K562 (cell line): ENCODE results near the gene PRPSAP1. TPM values are rescaled to one million over a fixed set of nuclear protein-coding genes. Genes with fewer than 3 reads are reported as not detected.

Experiments used
- ATAC-seq: fragments of 200-7000 bp; cut with Tn5 transposase; 3 replicates; pipeline ENCODE4 v1.9.1; 2020; ENCODE audit warnings: moderate library complexity
- BruUV-seq: library from RNA; stranded (reverse); fragments of 400-500 nt; replicated peaks from 2 replicates; lab custom pipeline; 2021; lab: Mats Ljungman, UMichigan
- CTCF ChIA-PET: fragments of 300-600 bp; formaldehyde crosslinking; extraction: SDS; loops from one replicate; lab custom pipeline; 2021; ENCODE audit warnings: low intra/inter-chr PET ratio; lab: Yijun Ruan, JAX
- POLR2A ChIA-PET: fragments of 300-600, 350-650 bp; sonication (Branson Sonifier 250); formaldehyde crosslinking; extraction: SDS; loops from one replicate; lab custom pipeline; 2021; ENCODE audit warnings: antibody characterized with exemption, inconsistent platforms; lab: Yijun Ruan, JAX
- DNase-seq, 4 experiments: peaks; one replicate each; pipeline versions ENCODE4 v3.0.0 to v3.0.0-alpha.2; 2011 to 2018; ENCODE audit warnings: low spot score in 3 of 4, mixed read lengths in 3 of 4; ENCODE audit errors: extremely low read depth in 1 of 4
- FAIRE-seq: peaks from 2 replicates; lab custom pipeline; 2011; peaks lifted over from hg19 to GRCh38; lab: Jason Lieb, UNC
- H2AFZ ChIP-seq: 2 replicates; pipeline ENCODE4 v1.6.0; 2011; ENCODE audit warnings: low read depth, low read length, control low read depth, inconsistent platforms
- H3K27ac ChIP-seq: fragments of 200-600 bp; 3 replicates; pipeline ENCODE4 v1.8.0; 2011; ENCODE audit warnings: low read depth, mild to moderate bottlenecking, control low read depth, inconsistent platforms, low read length, moderate library complexity, mixed read lengths; ENCODE audit errors: extremely low read depth
- H3K27me3 ChIP-seq, 2 experiments: fragments of 300-600 bp in 1 of 2; 2 replicates in 1 of 2; 3 replicates in 1 of 2; pipeline versions ENCODE4 v1.6.0 to v1.8.0; 2011; ENCODE audit warnings: inconsistent platforms in 2 of 2, low read length in 2 of 2, mild to moderate bottlenecking in 1 of 2, mixed read lengths in 1 of 2, moderate library complexity in 1 of 2; ENCODE audit not compliant: control insufficient read depth in 2 of 2, insufficient read depth in 2 of 2
- H3K36me3 ChIP-seq: fragments of 300-600 bp; 3 replicates; pipeline ENCODE4 v1.8.0; 2011; ENCODE audit warnings: mild to moderate bottlenecking, low read length, inconsistent platforms; ENCODE audit not compliant: control insufficient read depth, insufficient read depth
- H3K4me1 ChIP-seq, 2 experiments: fragments of 200-600 bp in 1 of 2; replicated peaks in 1 of 2; 2 replicates in 1 of 2; 3 replicates in 1 of 2; pipeline versions ENCODE4 v1.5.1 to v1.8.0; 2011; ENCODE audit warnings: inconsistent platforms in 2 of 2, low read length in 2 of 2, mild to moderate bottlenecking in 1 of 2, mixed read lengths in 1 of 2, moderate library complexity in 1 of 2; ENCODE audit not compliant: control insufficient read depth in 2 of 2, insufficient read depth in 2 of 2
- H3K4me2 ChIP-seq: 2 replicates; pipeline ENCODE4 v1.6.1; 2011; ENCODE audit warnings: low read length, control low read depth, inconsistent platforms, mixed read lengths; ENCODE audit not compliant: insufficient read depth
- H3K4me3 ChIP-seq: fragments of 200-600 bp; sonication (generic), shearing (Covaris generic); 2 replicates; pipeline ENCODE4 v1.5.1; 2016; ENCODE audit warnings: control low read depth, inconsistent platforms
- H3K79me2 ChIP-seq: fragments of 200-600 bp; 3 replicates; pipeline ENCODE4 v1.8.0; 2011; ENCODE audit warnings: low read length, inconsistent platforms; ENCODE audit not compliant: control insufficient read depth, insufficient read depth
- H3K9ac ChIP-seq, 2 experiments: 2 replicates each; pipeline versions ENCODE4 v1.6.0 to v1.6.1; 2011; ENCODE audit warnings: low read depth in 2 of 2, low read length in 2 of 2, control low read depth in 1 of 2, inconsistent platforms in 1 of 2, mild to moderate bottlenecking in 1 of 2, mixed read lengths in 1 of 2; ENCODE audit not compliant: insufficient read depth in 1 of 2
- H3K9me1 ChIP-seq: one replicate; pipeline ENCODE4 v1.6.0; 2011; ENCODE audit warnings: inconsistent platforms, mild to moderate bottlenecking, low read length, moderate library complexity; ENCODE audit not compliant: control insufficient read depth, insufficient read depth
- H3K9me3 ChIP-seq: replicated peaks from 2 replicates; pipeline ENCODE4 v1.5.1; 2011; ENCODE audit warnings: low read depth, low read length, inconsistent platforms; ENCODE audit not compliant: control insufficient read depth, insufficient read depth
- H4K20me1 ChIP-seq: replicated peaks from 2 replicates; pipeline ENCODE4 v1.6.1; 2011; ENCODE audit warnings: low read length, inconsistent platforms, mixed read lengths; ENCODE audit not compliant: control insufficient read depth, insufficient read depth
- CREBBP ChIP-seq: IDR thresholded peaks from one replicate; pipeline ENCODE4 v1.6.1; 2012; ENCODE audit warnings: low read depth, mild to moderate bottlenecking, control low read depth, inconsistent platforms, low read length
- DACH1 ChIP-seq: fragments of 450-650 bp; IDR thresholded peaks from 2 replicates; pipeline ENCODE4 v1.6.1; 2018; ENCODE audit not compliant: partially characterized antibody
- GABPB2 ChIP-seq: fragments of 250-450 bp; sonication (Bioruptor Pico); conservative IDR thresholded peaks from 2 replicates; pipeline ENCODE4 v1.5.1; 2021; ENCODE audit warnings: mild to moderate bottlenecking
- GATAD2A ChIP-seq: fragments of 450-650 bp; IDR thresholded peaks from 2 replicates; pipeline ENCODE4 v1.6.1; 2017
- POLR2G ChIP-seq: fragments of 200-400 bp; formaldehyde crosslinking; IDR thresholded peaks from 2 replicates; pipeline ENCODE4 v1.6.1; 2017; ENCODE audit warnings: low read depth, mild to moderate bottlenecking, antibody characterized with exemption, low read length, moderate library complexity
- RBBP5 ChIP-seq: fragments of 200-600 bp; sonication (generic); IDR thresholded peaks from 2 replicates; pipeline ENCODE4 v1.6.1; 2012; ENCODE audit warnings: borderline replicate concordance, mild to moderate bottlenecking, low read length, control low read depth, inconsistent platforms; ENCODE audit not compliant: insufficient read depth, poor library complexity, severe bottlenecking
- RBFOX2 ChIP-seq: fragments of 200-400 bp; formaldehyde crosslinking; IDR thresholded peaks from 2 replicates; pipeline ENCODE4 v1.6.1; 2017; ENCODE audit warnings: low read depth, mild to moderate bottlenecking, low read length, moderate library complexity
- ZBTB17 ChIP-seq: fragments of 450-650 bp; formaldehyde crosslinking; IDR thresholded peaks from 2 replicates; pipeline ENCODE4 v1.4.0; 2020; ENCODE audit warnings: mild to moderate bottlenecking
- ZBTB7A ChIP-seq: IDR thresholded peaks from 2 replicates; pipeline ENCODE4 v1.6.1; 2011; ENCODE audit warnings: low read depth, mild to moderate bottlenecking, low read length, moderate library complexity, borderline replicate concordance; ENCODE audit not compliant: control insufficient read depth
- ZC3H4 ChIP-seq: sonication (generic); formaldehyde crosslinking; IDR thresholded peaks from 2 replicates; pipeline ENCODE4 v1.9.0; 2021; ENCODE audit warnings: missing genetic modification reagents, borderline replicate concordance
- ZNF197 ChIP-seq: fragments of 200-800 bp; sonication (Bioruptor generic); IDR thresholded peaks from 2 replicates; pipeline ENCODE4 v1.6.1; 2016; ENCODE audit warnings: low read depth, missing genetic modification characterization, missing compliant biosample characterization
- ZNF444 ChIP-seq: fragments of 250-450 bp; sonication (Bioruptor Pico); IDR thresholded peaks from 2 replicates; pipeline ENCODE4 v1.4.0; 2020; ENCODE audit warnings: mild to moderate bottlenecking, moderate library complexity
- WGBS: fragments of 100-300 bp; shearing (Covaris generic); methylation state at CpG from one replicate; pipeline ENCODE4 v1.1.6; 2016; ENCODE audit warnings: low coverage, mixed read lengths; ENCODE audit not compliant: insufficient coverage; ENCODE audit errors: missing lambda C conversion rate; 5-methylcytosine and 5-hydroxymethylcytosine counted together
- in situ Hi-C: fragments of 300-500 bp; cut with MboI; formaldehyde crosslinking; loops from 4 replicates; pipeline ENCODE4 v1.15.0; 2018; ENCODE audit warnings: inconsistent platforms, mixed read lengths
- intact Hi-C: fragments of 100-400 bp; cut with micrococcal nuclease; formaldehyde crosslinking; loops from 2 replicates; pipeline ENCODE4 v1.14.2; 2022
- polyA plus RNA-seq, 8 experiments: library from polyadenylated mRNA; depleted of rRNA in 4 of 8; stranded (reverse) in 5 of 8; unstranded in 3 of 8; fragments of >200 nt; fragmentation: Nextera tagmentation in 2 of 8; fragmentation: Illumina TruSeq in 1 of 8; extraction: Ambion mirVana in 2 of 8; extraction: Trizol in 1 of 8; gene quantifications; 2 replicates each; pipeline versions ENCODE4 v1.2.1 to v1.2.3, GENCODE V29; 2011 to 2014; ENCODE audit warnings: inconsistent platforms in 1 of 8, missing spikeins in 1 of 8
- total RNA-seq, 7 experiments: library from RNA; depleted of rRNA in 6 of 7; stranded (reverse); fragments of >200 nt in 6 of 7; fragmentation: Illumina TruSeq in 2 of 7; extraction: Trizol in 2 of 7; gene quantifications; 2 replicates each; pipeline versions ENCODE4 v1.2.1 to v1.2.3, GENCODE V29; 2011 to 2021; ENCODE audit warnings: low replicate concordance in 1 of 7
- TF ChIP-seq, protein P1 (sequence below), 2 experiments: fragments of 450-650 bp in 1 of 2; sonication (generic) in 1 of 2; formaldehyde crosslinking in 1 of 2; IDR thresholded peaks; 2 replicates each; pipeline versions ENCODE4 v1.7.1 to v1.9.0; 2016 to 2022; ENCODE audit warnings: inconsistent platforms in 1 of 2, mild to moderate bottlenecking in 1 of 2, missing genetic modification reagents in 1 of 2

PRPSAP1 gene
- total and polyA plus RNA-seq, 9 of the 15 experiments (the other 6 are each of a cell fraction or from before 2014, with no cell fraction given), result 21.9 to 77.1 (median 40.8) TPM

GRCh38 chr17:76367642-76368041 is 13.9 kb upstream of the PRPSAP1 start (continued):
- TF ChIP-seq CREBBP (no peak), DACH1 (no peak), POLR2G (no peak), ZNF444 (CRISPR knock-in tag) (no peak)

DNA sequence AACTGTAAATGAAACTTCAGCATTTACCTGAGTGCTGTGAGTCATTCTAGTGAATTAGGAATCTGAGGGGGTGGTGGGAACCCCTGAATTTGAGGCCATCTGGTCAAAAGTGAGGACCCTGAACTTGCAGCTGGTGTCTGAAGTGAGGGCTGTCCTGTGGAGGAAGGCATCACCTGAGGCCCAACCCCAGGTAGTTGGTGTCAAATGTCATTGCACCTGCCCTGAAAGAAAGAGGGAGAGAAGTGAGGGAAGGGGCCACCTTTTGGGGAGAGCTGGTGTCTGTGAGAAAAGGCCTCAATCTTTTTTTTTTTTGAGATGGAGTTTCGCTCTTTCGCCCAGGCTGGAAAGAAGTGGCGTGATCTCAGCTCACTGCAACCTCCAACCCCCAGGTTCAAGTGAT is 12.5 kb upstream of the PRPSAP1 start:
- Histone ChIP-seq H3K27me3 (no peaks in the 10 kb centered on the region), H2AFZ (no peak overlapping the region), H3K4me1 (peaks cover 4 to 32% of the 10 kb centered on the region in 2 experiments; a peak in 4 of 5 replicates), H3K9me1 (no peaks in the 10 kb centered on the region), H3K9ac (no peak overlapping the region), H3K36me3 (no peaks in the 10 kb centered on the region), H3K4me3 (no peak overlapping the region), H4K20me1 (no peaks in the 10 kb centered on the region), H3K79me2 (no peaks in the 10 kb centered on the region), H3K27ac (no peak overlapping the region), H3K4me2 (no peak overlapping the region), H3K9me3 (no peaks in the 10 kb centered on the region)
- WGBS, result 94% methylated on average over 3 of the region's 3 CpGs
- ChIA-PET CTCF (interaction anchor here (0.6 to 1.2 kb wide), 3 partner anchors 19 to 421 kb away, joined by 3 to 4 read pairs (median 4); no protein-coding TSS in a partner anchor), POLR2A (interaction anchor here (0.7 to 1.5 kb wide), 4 partner anchors 9 to 187 kb away, joined by 3 to 4 read pairs (median 4); no protein-coding TSS in a partner anchor)
- ATAC-seq (no peak), DNase-seq (peak in 1 of 4 experiments; percentile 4), FAIRE-seq (no peak)
- in situ Hi-C loops, result no loop called here
- intact Hi-C loops, result no loop called here
- no TSS peak for BruUV-seq
- TF ChIP-seq GATAD2A (no peak), ZBTB7A (no peak), ZBTB17 (CRISPR knock-in tag) (no peak), RBBP5 (no peak), ZC3H4 (no peak), GABPB2 (CRISPR knock-in tag) (no peak), RBFOX2 (no peak), ZNF197 (CRISPR knock-in tag) (no peak)
- TF ChIP-seq, protein P1, sequence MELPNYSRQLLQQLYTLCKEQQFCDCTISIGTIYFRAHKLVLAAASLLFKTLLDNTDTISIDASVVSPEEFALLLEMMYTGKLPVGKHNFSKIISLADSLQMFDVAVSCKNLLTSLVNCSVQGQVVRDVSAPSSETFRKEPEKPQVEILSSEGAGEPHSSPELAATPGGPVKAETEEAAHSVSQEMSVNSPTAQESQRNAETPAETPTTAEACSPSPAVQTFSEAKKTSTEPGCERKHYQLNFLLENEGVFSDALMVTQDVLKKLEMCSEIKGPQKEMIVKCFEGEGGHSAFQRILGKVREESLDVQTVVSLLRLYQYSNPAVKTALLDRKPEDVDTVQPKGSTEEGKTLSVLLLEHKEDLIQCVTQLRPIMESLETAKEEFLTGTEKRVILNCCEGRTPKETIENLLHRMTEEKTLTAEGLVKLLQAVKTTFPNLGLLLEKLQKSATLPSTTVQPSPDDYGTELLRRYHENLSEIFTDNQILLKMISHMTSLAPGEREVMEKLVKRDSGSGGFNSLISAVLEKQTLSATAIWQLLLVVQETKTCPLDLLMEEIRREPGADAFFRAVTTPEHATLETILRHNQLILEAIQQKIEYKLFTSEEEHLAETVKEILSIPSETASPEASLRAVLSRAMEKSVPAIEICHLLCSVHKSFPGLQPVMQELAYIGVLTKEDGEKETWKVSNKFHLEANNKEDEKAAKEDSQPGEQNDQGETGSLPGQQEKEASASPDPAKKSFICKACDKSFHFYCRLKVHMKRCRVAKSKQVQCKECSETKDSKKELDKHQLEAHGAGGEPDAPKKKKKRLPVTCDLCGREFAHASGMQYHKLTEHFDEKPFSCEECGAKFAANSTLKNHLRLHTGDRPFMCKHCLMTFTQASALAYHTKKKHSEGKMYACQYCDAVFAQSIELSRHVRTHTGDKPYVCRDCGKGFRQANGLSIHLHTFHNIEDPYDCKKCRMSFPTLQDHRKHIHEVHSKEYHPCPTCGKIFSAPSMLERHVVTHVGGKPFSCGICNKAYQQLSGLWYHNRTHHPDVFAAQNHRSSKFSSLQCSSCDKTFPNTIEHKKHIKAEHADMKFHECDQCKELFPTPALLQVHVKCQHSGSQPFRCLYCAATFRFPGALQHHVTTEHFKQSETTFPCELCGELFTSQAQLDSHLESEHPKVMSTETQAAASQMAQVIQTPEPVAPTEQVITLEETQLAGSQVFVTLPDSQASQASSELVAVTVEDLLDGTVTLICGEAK (IDR thresholded peaks at IDR 0.05), result no peak
- TF ChIP-seq, protein P1 (CRISPR knock-in tag; IDR thresholded peaks at IDR 0.05), result no peak
